Nephron progenitor cell (in vitro differentiated cells): ENCODE measurements around the gene LAMA2.

Source experiments
- DNase-seq: peaks from one replicate; pipeline ENCODE4 v3.0.0; 2021
- H3K27ac Mint-ChIP-seq: 2 replicates; pipeline ENCODE4 v1.8.0; 2021; ENCODE audit warnings: mild to moderate bottlenecking, moderate library complexity, mixed read lengths
- H3K27me3 Mint-ChIP-seq: 2 replicates; pipeline ENCODE4 v1.8.0; 2021; ENCODE audit warnings: mild to moderate bottlenecking, low read depth, mixed read lengths; ENCODE audit not compliant: poor library complexity
- H3K36me3 Mint-ChIP-seq: 2 replicates; pipeline ENCODE4 v1.8.0; 2021; ENCODE audit warnings: low read depth, mixed read lengths
- H3K4me1 Mint-ChIP-seq: 2 replicates; pipeline ENCODE4 v1.8.0; 2021; ENCODE audit warnings: mixed read lengths
- H3K4me3 Mint-ChIP-seq: 2 replicates; pipeline ENCODE4 v1.8.0; 2021; ENCODE audit warnings: mild to moderate bottlenecking, moderate library complexity, mixed read lengths
- H3K9me3 Mint-ChIP-seq: 2 replicates; pipeline ENCODE4 v1.8.0; 2021; ENCODE audit warnings: mild to moderate bottlenecking, moderate library complexity, mixed read lengths
- CTCF ChIP-seq: fragments of 200-600 bp; sonication (generic); IDR thresholded peaks from 2 replicates; pipeline ENCODE4 v1.5.0; 2021; ENCODE audit warnings: antibody characterized with exemption

Gene LAMA2

GRCh38 chr6:129544892-129545612, 662.1 kb downstream of the LAMA2 start:
- H3K27me3 Mint-ChIP-seq, result no peaks in the 10 kb centered on the region
- H3K4me1 Mint-ChIP-seq, result peaks cover 5% of the 10 kb centered on the region
- no peaks in the 10 kb centered on the region for H3K36me3 Mint-ChIP-seq
- H3K4me3 Mint-ChIP-seq, result no peak overlapping the region
- H3K27ac Mint-ChIP-seq, result no peak overlapping the region
- DNase-seq, result no peak
- no peaks in the 10 kb centered on the region for H3K9me3 Mint-ChIP-seq
- no peak for TF ChIP-seq CTCF

- Mint-ChIP-seq H3K9me3 (no peaks in the 10 kb centered on the region), H3K36me3 (no peaks in the 10 kb centered on the region), H3K4me3 (no peak overlapping the region), H3K27ac (no peak overlapping the region), H3K4me1 (peaks cover 5% of the 10 kb centered on the region), H3K27me3 (no peaks in the 10 kb centered on the region)
- DNase-seq, result no peak
- TF ChIP-seq CTCF, result no peak
Measured at GRCh38 chr6:129546702-129547101, 663.8 kb downstream of the LAMA2 start.

GRCh38 chr6:129551486-129551885, 668.5 kb downstream of the LAMA2 start:
- no peak for TF ChIP-seq CTCF
- H3K27ac Mint-ChIP-seq, result no peak overlapping the region
- no peak overlapping the region for H3K4me3 Mint-ChIP-seq
- no peaks in the 10 kb centered on the region for H3K9me3 Mint-ChIP-seq
- H3K4me1 Mint-ChIP-seq, result peaks cover 5% of the 10 kb centered on the region
- H3K36me3 Mint-ChIP-seq, result no peaks in the 10 kb centered on the region
- H3K27me3 Mint-ChIP-seq, result peaks cover 3% of the 10 kb centered on the region
- DNase-seq, result no peak

GRCh38 chr6:129552413-129552812, 669.5 kb downstream of the LAMA2 start:
- peaks cover 2% of the 10 kb centered on the region for H3K4me1 Mint-ChIP-seq
- no peak overlapping the region for H3K27ac Mint-ChIP-seq
- no peaks in the 10 kb centered on the region for H3K9me3 Mint-ChIP-seq
- no peaks in the 10 kb centered on the region for H3K36me3 Mint-ChIP-seq
- H3K4me3 Mint-ChIP-seq, result no peak overlapping the region
- DNase-seq, result no peak
- no peak for TF ChIP-seq CTCF
- H3K27me3 Mint-ChIP-seq, result peaks cover 3% of the 10 kb centered on the region

- Mint-ChIP-seq H3K9me3 (no peaks in the 10 kb centered on the region), H3K4me1 (no peaks in the 10 kb centered on the region), H3K36me3 (no peaks in the 10 kb centered on the region), H3K27me3 (peaks cover 3% of the 10 kb centered on the region), H3K27ac (no peak overlapping the region), H3K4me3 (no peak overlapping the region)
- no peak for TF ChIP-seq CTCF
- DNase-seq, result no peak
Measured at GRCh38 chr6:129555206-129555832, 672.4 kb downstream of the LAMA2 start.

- Mint-ChIP-seq H3K4me1 (no peaks in the 10 kb centered on the region), H3K36me3 (no peaks in the 10 kb centered on the region), H3K27ac (no peak overlapping the region), H3K9me3 (no peaks in the 10 kb centered on the region), H3K27me3 (peaks cover 3% of the 10 kb centered on the region), H3K4me3 (no peak overlapping the region)
- TF ChIP-seq CTCF, result no peak
- no peak for DNase-seq
Measured at GRCh38 chr6:129558248-129558647, 675.3 kb downstream of the LAMA2 start.
